MM.1S (cell line): ENCODE measurements around the gene MST1.

Experiments used
- EZH2phosphoT487 ChIP-seq: fragments of 300-600 bp; sonication (generic); IDR thresholded peaks from 2 replicates; pipeline ENCODE4 v1.6.1; 2018; ENCODE audit warnings: antibody characterized with exemption, low read length
- TF ChIP-seq, protein P1 (sequence below): fragments of 300-600 bp; sonication (generic); IDR thresholded peaks from 2 replicates; pipeline ENCODE4 v1.5.1; 2016; ENCODE audit warnings: antibody characterized with exemption, low read length, mixed read lengths

DNA sequence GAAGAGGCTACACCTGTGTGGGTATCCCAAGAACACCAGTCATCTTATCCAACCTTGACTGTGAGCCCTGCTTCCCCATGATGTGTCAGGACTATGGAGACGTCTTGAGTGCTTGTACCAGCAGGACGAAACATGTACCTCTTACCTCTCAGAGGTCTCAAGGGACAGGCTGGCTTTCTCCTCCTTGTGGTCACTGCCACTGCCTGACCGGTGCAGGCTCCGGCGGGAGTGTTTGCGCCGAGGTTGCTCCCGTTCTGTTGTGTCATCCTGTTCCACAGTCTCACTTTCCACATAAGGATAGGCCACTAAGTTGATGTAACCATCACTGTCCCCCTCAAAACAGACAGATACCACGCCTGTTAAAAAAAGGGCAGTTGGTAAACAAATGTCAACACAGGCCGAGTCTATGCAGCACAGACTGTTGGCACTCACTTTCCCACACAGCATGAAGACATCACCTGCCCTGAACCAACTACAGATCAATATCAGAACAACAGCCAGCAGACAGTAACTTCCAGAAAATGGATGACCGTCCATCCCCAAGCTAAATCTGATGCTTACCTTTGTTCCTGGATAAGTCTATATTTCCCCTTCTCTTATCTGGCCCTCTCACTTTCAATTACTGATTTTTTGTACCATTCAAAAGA is 48.9 kb upstream of the MST1 start:
- no peak for TF ChIP-seq EZH2phosphoT487
- TF ChIP-seq, protein P1, sequence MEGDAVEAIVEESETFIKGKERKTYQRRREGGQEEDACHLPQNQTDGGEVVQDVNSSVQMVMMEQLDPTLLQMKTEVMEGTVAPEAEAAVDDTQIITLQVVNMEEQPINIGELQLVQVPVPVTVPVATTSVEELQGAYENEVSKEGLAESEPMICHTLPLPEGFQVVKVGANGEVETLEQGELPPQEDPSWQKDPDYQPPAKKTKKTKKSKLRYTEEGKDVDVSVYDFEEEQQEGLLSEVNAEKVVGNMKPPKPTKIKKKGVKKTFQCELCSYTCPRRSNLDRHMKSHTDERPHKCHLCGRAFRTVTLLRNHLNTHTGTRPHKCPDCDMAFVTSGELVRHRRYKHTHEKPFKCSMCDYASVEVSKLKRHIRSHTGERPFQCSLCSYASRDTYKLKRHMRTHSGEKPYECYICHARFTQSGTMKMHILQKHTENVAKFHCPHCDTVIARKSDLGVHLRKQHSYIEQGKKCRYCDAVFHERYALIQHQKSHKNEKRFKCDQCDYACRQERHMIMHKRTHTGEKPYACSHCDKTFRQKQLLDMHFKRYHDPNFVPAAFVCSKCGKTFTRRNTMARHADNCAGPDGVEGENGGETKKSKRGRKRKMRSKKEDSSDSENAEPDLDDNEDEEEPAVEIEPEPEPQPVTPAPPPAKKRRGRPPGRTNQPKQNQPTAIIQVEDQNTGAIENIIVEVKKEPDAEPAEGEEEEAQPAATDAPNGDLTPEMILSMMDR: no peak
